HG02973 (cell line): ENCODE results near the gene SCN4A.

Experiments used
- ATAC-seq: cut with Tn5 transposase; IDR thresholded peaks from one replicate; pipeline ENCODE4 v1.9.1; 2021; ENCODE audit warnings: moderate library complexity; ENCODE audit not compliant: unreplicated experiment

The SCN4A gene

GRCh38 chr17:63960006-63960405, 12.7 kb downstream of the SCN4A start:
- no peak for ATAC-seq

GRCh38 chr17:63956296-63956920, 16.3 kb downstream of the SCN4A start:
- ATAC-seq = no peak

- no peak for ATAC-seq
These were observed 16.9 kb downstream of the SCN4A start for GRCh38 chr17:63955791-63956190.

GRCh38 chr17:63955232-63955631, 17.5 kb downstream of the SCN4A start:
- no peak for ATAC-seq

GRCh38 chr17:63954402-63955063, 18.2 kb downstream of the SCN4A start:
- ATAC-seq = peak; percentile 39

GRCh38 chr17:63950940-63951907, 21.5 kb downstream of the SCN4A start:
- no peak for ATAC-seq

GRCh38 chr17:63949576-63950250, 23.0 kb downstream of the SCN4A start:
- ATAC-seq = no peak

- ATAC-seq = no peak
These were observed 24.2 kb downstream of the SCN4A start for GRCh38 chr17:63948521-63948920.

GRCh38 chr17:63947711-63948330, 24.9 kb downstream of the SCN4A start:
- no peak for ATAC-seq

- no peak for ATAC-seq
These were observed 26.0 kb downstream of the SCN4A start for GRCh38 chr17:63946440-63947363.

GRCh38 chr17:63945784-63946439, 26.8 kb downstream of the SCN4A start:
- ATAC-seq = no peak

GRCh38 chr17:63944736-63945499, 27.8 kb downstream of the SCN4A start:
- no peak for ATAC-seq

- no peak for ATAC-seq
These were observed 29.0 kb downstream of the SCN4A start for GRCh38 chr17:63943745-63944144.

GRCh38 chr17:63942309-63942985, 30.3 kb downstream of the SCN4A start:
- ATAC-seq = no peak

GRCh38 chr17:63941751-63942150, 31.0 kb downstream of the SCN4A start:
- ATAC-seq = no peak

GRCh38 chr17:63941162-63941561, 31.6 kb downstream of the SCN4A start:
- no peak for ATAC-seq

GRCh38 chr17:63940584-63940983, 32.1 kb downstream of the SCN4A start:
- no peak for ATAC-seq

GRCh38 chr17:63939884-63940283, 32.8 kb downstream of the SCN4A start:
- no peak for ATAC-seq
